HEK293 (cell line): ENCODE data around the gene AGXT2.

Experiments
- CTCF ChIA-PET: fragments of 350-600 bp; formaldehyde crosslinking; extraction: SDS; loops from one replicate; lab custom pipeline; 2021; ENCODE audit warnings: antibody characterized with exemption; lab: Yijun Ruan, JAX
- POLR2A ChIA-PET: fragments of 300-600 bp; formaldehyde crosslinking; extraction: SDS; loops from one replicate; lab custom pipeline; 2020; ENCODE audit warnings: antibody characterized with exemption, inconsistent platforms; lab: Yijun Ruan, JAX
- H3K27ac ChIP-seq: fragments of 200-500 bp; sonication (Bioruptor generic); 2 replicates; pipeline ENCODE4 v1.5.1; 2014; ENCODE audit warnings: low read depth, low read length, control low read depth, inconsistent platforms; ENCODE audit errors: extremely low read depth
- H3K36me3 ChIP-seq, 2 experiments: fragments of 200-500 bp in 1 of 2; sonication (Bioruptor generic) in 1 of 2; 1 replicate in 1 of 2; 2 replicates in 1 of 2; pipeline ENCODE4 v1.5.1; 2014 to 2017; ENCODE audit warnings: inconsistent platforms in 2 of 2, low read length in 2 of 2; ENCODE audit not compliant: control insufficient read depth in 2 of 2, insufficient read depth in 1 of 2
- H3K4me1 ChIP-seq: fragments of 200-500 bp; sonication (Bioruptor generic); 2 replicates; pipeline ENCODE4 v1.5.1; 2014; ENCODE audit warnings: mild to moderate bottlenecking, low read length, inconsistent platforms; ENCODE audit not compliant: control insufficient read depth, insufficient read depth
- H3K4me3 ChIP-seq: 2 replicates; pipeline ENCODE4 v1.5.1; 2011; ENCODE audit warnings: low read depth, mild to moderate bottlenecking, control low read depth, low read length, moderate library complexity
- H3K9me3 ChIP-seq: fragments of 200-500 bp; sonication (Bioruptor generic); 2 replicates; pipeline ENCODE4 v1.5.1; 2014; ENCODE audit warnings: low read depth, low read length, inconsistent platforms; ENCODE audit not compliant: control insufficient read depth, insufficient read depth
- GLI2 ChIP-seq: fragments of 450-650 bp; formaldehyde crosslinking; IDR thresholded peaks from 2 replicates; pipeline ENCODE4; 2017; ENCODE audit warnings: missing biosample characterization, missing genetic modification characterization, low read depth, borderline replicate concordance
- GLIS2 ChIP-seq: fragments of 450-650 bp; formaldehyde crosslinking; IDR thresholded peaks from 2 replicates; pipeline ENCODE4 v1.5.1; 2016; ENCODE audit warnings: missing biosample characterization, missing genetic modification characterization
- IKZF3 ChIP-seq: fragments of 450-650 bp; IDR thresholded peaks from 2 replicates; pipeline ENCODE4 v1.5.0; 2018; ENCODE audit warnings: missing biosample characterization, mild to moderate bottlenecking, missing genetic modification characterization, moderate library complexity
- PRDM1 ChIP-seq: fragments of 450-650 bp; formaldehyde crosslinking; IDR thresholded peaks from 2 replicates; pipeline ENCODE4; 2016; ENCODE audit warnings: missing biosample characterization, missing genetic modification characterization
- REPIN1 ChIP-seq: fragments of 450-650 bp; formaldehyde crosslinking; IDR thresholded peaks from 2 replicates; pipeline ENCODE4 v1.5.1; 2017; ENCODE audit warnings: missing biosample characterization, missing genetic modification characterization, low read depth
- SALL2 ChIP-seq: fragments of 450-650 bp; formaldehyde crosslinking; IDR thresholded peaks from 2 replicates; pipeline ENCODE4 v1.5.0; 2017; ENCODE audit warnings: missing biosample characterization, mild to moderate bottlenecking, missing genetic modification characterization, borderline replicate concordance
- SP2 ChIP-seq: fragments of 450-650 bp; formaldehyde crosslinking; IDR thresholded peaks from 2 replicates; pipeline ENCODE4 v1.5.1; 2016; ENCODE audit warnings: missing biosample characterization, missing genetic modification characterization
- ZNF514 ChIP-seq: fragments of 450-650 bp; formaldehyde crosslinking; IDR thresholded peaks from 2 replicates; pipeline ENCODE4 v1.5.1; 2016; ENCODE audit warnings: missing biosample characterization, missing genetic modification characterization
- ZNF555 ChIP-seq: fragments of 450-650 bp; formaldehyde crosslinking; conservative IDR thresholded peaks from 2 replicates; pipeline ENCODE4 v1.5.1; 2017; ENCODE audit warnings: missing biosample characterization, mild to moderate bottlenecking, missing genetic modification characterization, inconsistent platforms
- ZNF560 ChIP-seq: fragments of 450-650 bp; formaldehyde crosslinking; IDR thresholded peaks from 2 replicates; pipeline ENCODE4 v1.5.1; 2017; ENCODE audit warnings: missing biosample characterization, missing genetic modification characterization, borderline replicate concordance
- ZNF571 ChIP-seq: fragments of 450-650 bp; formaldehyde crosslinking; IDR thresholded peaks from 2 replicates; pipeline ENCODE4 v1.5.0; 2017; ENCODE audit warnings: missing biosample characterization, missing genetic modification characterization
- ZNF660 ChIP-seq: fragments of 450-650 bp; IDR thresholded peaks from 2 replicates; pipeline ENCODE4 v1.5.1; 2018; ENCODE audit warnings: missing biosample characterization, mild to moderate bottlenecking, missing genetic modification characterization
- ZNF776 ChIP-seq: fragments of 450-650 bp; formaldehyde crosslinking; IDR thresholded peaks from 2 replicates; pipeline ENCODE4 v1.5.0; 2017; ENCODE audit warnings: missing biosample characterization, missing genetic modification characterization, borderline replicate concordance
- ZSCAN30 ChIP-seq: fragments of 450-650 bp; IDR thresholded peaks from 2 replicates; pipeline ENCODE4 v1.5.1; 2018; ENCODE audit warnings: missing biosample characterization, mild to moderate bottlenecking, missing genetic modification characterization, moderate library complexity
- TF ChIP-seq, protein P1 (sequence below): fragments of 450-650 bp; formaldehyde crosslinking; IDR thresholded peaks from 2 replicates; pipeline ENCODE4 v1.5.1; 2016; ENCODE audit warnings: missing biosample characterization, missing genetic modification characterization
- TF ChIP-seq, protein P2 (sequence below): fragments of 450-650 bp; formaldehyde crosslinking; IDR thresholded peaks from 2 replicates; pipeline ENCODE4 v1.5.1; 2016; ENCODE audit warnings: missing biosample characterization, missing genetic modification characterization
- TF ChIP-seq, protein P3 (sequence below): fragments of 450-650 bp; formaldehyde crosslinking; IDR thresholded peaks from 2 replicates; pipeline ENCODE4 v1.5.1; 2016; ENCODE audit warnings: missing biosample characterization, missing genetic modification characterization
- TF ChIP-seq, protein P4 (sequence below): fragments of 450-650 bp; formaldehyde crosslinking; IDR thresholded peaks from 2 replicates; pipeline ENCODE4 v1.5.1; 2016; ENCODE audit warnings: missing biosample characterization, missing genetic modification characterization
- TF ChIP-seq, protein P5 (sequence below): fragments of 450-650 bp; formaldehyde crosslinking; IDR thresholded peaks from 2 replicates; pipeline ENCODE4 v1.5.1; 2016; ENCODE audit warnings: missing biosample characterization, missing genetic modification characterization

The AGXT2 gene

DNA sequence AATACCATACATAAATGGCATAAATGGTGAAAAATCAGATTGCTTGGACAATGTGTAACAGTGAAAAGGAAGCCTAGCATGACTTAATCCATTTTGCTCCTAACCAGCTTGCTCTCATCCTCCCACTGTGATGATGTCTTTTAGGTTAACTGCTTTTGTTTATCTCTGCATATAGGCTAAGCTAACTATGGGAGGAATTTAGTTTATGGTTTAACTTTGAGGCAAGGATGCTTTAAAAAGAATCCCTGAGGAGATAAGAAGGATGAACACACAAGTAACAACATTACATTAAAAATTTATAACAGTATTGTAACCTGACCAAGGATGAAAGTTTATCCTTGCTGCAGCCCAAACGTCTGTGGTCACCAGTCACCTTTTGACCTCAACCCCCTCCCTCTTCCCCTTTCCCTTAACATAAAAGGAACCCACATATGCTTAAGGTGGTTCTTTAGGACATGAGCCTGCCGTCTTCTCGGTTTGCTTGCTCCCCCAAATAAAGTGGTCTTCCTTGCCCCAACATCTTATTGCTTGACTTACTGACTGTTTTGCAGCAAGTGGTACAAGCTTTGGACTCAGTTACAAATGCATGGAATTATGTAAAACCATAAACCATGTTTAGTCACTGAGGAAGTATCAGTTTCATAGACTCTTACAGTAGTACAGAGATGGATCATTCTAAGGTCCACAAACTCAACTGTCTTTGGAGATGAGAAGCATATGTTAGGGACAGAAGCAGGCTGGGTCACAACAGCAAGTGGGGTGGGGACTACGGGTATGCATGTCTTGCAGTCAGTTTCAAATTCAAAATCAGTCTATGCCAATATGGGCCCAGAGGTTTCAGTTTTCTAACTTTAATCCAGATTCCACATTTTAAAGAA lies 31.3 kb downstream of the AGXT2 start (continued):
- TF ChIP-seq, protein P1, sequence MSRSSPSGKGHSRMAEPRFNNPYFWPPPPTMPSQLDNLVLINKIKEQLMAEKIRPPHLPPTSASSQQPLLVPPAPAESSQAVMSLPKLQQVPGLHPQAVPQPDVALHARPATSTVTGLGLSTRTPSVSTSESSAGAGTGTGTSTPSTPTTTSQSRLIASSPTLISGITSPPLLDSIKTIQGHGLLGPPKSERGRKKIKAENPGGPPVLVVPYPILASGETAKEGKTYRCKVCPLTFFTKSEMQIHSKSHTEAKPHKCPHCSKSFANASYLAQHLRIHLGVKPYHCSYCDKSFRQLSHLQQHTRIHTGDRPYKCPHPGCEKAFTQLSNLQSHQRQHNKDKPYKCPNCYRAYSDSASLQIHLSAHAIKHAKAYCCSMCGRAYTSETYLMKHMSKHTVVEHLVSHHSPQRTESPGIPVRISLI (tag by site-specific recombination) = no peak
- TF ChIP-seq, protein P2, sequence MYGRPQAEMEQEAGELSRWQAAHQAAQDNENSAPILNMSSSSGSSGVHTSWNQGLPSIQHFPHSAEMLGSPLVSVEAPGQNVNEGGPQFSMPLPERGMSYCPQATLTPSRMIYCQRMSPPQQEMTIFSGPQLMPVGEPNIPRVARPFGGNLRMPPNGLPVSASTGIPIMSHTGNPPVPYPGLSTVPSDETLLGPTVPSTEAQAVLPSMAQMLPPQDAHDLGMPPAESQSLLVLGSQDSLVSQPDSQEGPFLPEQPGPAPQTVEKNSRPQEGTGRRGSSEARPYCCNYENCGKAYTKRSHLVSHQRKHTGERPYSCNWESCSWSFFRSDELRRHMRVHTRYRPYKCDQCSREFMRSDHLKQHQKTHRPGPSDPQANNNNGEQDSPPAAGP = no peak

DNA sequence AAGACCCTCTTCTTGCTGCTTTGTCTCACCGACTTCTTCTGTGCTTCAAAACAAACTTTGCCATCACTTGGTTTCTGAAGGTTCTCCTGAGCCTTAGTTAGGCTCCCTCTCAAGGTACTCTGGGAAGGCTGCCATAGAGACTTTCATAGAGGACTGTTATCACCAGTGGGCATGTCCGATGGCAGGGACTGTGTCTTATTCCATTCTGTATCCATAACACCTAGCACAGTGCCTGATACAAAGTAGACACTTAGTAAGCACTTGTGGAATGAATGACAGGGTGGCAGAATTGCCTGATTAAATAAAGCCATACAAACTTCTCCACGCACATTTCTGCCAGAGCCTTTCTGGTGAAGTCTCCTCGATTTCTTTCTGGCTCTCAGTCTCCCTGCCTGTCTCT lies 32.7 kb downstream of the AGXT2 start:
- POLR2A ChIA-PET = interaction anchor here (0.7 kb wide), 1 partner anchor 86 kb away, joined by 3 read pairs; no protein-coding TSS in a partner anchor
- no peaks in the 10 kb centered on the region for H3K9me3 ChIP-seq
- H3K27ac ChIP-seq = no peak overlapping the region
- H3K4me1 ChIP-seq = no peaks in the 10 kb centered on the region
- no peak for TF ChIP-seq ZNF571 (tag by site-specific recombination)
- TF ChIP-seq ZNF555 = no peak
- no peak for TF ChIP-seq GLIS2
- TF ChIP-seq, protein P3, sequence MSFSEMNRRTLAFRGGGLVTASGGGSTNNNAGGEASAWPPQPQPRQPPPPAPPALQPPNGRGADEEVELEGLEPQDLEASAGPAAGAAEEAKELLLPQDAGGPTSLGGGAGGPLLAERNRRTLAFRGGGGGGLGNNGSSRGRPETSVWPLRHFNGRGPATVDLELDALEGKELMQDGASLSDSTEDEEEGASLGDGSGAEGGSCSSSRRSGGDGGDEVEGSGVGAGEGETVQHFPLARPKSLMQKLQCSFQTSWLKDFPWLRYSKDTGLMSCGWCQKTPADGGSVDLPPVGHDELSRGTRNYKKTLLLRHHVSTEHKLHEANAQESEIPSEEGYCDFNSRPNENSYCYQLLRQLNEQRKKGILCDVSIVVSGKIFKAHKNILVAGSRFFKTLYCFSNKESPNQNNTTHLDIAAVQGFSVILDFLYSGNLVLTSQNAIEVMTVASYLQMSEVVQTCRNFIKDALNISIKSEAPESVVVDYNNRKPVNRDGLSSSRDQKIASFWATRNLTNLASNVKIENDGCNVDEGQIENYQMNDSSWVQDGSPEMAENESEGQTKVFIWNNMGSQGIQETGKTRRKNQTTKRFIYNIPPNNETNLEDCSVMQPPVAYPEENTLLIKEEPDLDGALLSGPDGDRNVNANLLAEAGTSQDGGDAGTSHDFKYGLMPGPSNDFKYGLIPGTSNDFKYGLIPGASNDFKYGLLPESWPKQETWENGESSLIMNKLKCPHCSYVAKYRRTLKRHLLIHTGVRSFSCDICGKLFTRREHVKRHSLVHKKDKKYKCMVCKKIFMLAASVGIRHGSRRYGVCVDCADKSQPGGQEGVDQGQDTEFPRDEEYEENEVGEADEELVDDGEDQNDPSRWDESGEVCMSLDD (tag by site-specific recombination) = no peak
- no peak for TF ChIP-seq PRDM1
- TF ChIP-seq ZNF776 (tag by site-specific recombination) = no peak
- no peak for TF ChIP-seq IKZF3 (tag by site-specific recombination)
- TF ChIP-seq, protein P4, sequence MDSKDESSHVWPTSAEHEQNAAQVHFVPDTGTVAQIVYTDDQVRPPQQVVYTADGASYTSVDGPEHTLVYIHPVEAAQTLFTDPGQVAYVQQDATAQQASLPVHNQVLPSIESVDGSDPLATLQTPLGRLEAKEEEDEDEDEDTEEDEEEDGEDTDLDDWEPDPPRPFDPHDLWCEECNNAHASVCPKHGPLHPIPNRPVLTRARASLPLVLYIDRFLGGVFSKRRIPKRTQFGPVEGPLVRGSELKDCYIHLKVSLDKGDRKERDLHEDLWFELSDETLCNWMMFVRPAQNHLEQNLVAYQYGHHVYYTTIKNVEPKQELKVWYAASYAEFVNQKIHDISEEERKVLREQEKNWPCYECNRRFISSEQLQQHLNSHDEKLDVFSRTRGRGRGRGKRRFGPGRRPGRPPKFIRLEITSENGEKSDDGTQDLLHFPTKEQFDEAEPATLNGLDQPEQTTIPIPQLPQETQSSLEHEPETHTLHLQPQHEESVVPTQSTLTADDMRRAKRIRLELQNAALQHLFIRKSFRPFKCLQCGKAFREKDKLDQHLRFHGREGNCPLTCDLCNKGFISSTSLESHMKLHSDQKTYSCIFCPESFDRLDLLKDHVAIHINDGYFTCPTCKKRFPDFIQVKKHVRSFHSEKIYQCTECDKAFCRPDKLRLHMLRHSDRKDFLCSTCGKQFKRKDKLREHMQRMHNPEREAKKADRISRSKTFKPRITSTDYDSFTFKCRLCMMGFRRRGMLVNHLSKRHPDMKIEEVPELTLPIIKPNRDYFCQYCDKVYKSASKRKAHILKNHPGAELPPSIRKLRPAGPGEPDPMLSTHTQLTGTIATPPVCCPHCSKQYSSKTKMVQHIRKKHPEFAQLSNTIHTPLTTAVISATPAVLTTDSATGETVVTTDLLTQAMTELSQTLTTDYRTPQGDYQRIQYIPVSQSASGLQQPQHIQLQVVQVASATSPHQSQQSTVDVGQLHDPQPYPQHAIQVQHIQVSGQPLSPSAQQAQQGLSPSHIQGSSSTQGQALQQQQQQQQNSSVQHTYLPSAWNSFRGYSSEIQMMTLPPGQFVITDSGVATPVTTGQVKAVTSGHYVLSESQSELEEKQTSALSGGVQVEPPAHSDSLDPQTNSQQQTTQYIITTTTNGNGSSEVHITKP = no peak
- no peak for TF ChIP-seq REPIN1 (tag by site-specific recombination)
- no peak for TF ChIP-seq SP2 (tag by site-specific recombination)
- TF ChIP-seq SALL2 (tag by site-specific recombination) = no peak
- TF ChIP-seq ZNF660 = no peak
- TF ChIP-seq GLI2 (tag by site-specific recombination) = no peak
- TF ChIP-seq ZNF514 (tag by site-specific recombination) = no peak
- no peak for TF ChIP-seq ZNF560
- no peak for TF ChIP-seq ZSCAN30 (tag by site-specific recombination)
- TF ChIP-seq, protein P5, sequence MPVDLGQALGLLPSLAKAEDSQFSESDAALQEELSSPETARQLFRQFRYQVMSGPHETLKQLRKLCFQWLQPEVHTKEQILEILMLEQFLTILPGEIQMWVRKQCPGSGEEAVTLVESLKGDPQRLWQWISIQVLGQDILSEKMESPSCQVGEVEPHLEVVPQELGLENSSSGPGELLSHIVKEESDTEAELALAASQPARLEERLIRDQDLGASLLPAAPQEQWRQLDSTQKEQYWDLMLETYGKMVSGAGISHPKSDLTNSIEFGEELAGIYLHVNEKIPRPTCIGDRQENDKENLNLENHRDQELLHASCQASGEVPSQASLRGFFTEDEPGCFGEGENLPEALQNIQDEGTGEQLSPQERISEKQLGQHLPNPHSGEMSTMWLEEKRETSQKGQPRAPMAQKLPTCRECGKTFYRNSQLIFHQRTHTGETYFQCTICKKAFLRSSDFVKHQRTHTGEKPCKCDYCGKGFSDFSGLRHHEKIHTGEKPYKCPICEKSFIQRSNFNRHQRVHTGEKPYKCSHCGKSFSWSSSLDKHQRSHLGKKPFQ (tag by site-specific recombination) = no peak
- TF ChIP-seq, all 188 proteins: peak for 0
- Histone ChIP-seq H3K36me3 (no peaks in the 10 kb centered on the region), H3K4me3 (no peak overlapping the region)
- CTCF ChIA-PET = interaction anchor here (0.7 to 1.8 kb wide), 3 partner anchors 11 to 584 kb away, joined by 3 to 4 read pairs (median 3); no protein-coding TSS in a partner anchor
